ENCODE results near the gene TWNK.
"Not testable (repeated sequence)": the region's sequence is repeated elsewhere in the genome, so short reads cannot be mapped to it uniquely, and the experiment has no call there.

Gene TWNK

DNA sequence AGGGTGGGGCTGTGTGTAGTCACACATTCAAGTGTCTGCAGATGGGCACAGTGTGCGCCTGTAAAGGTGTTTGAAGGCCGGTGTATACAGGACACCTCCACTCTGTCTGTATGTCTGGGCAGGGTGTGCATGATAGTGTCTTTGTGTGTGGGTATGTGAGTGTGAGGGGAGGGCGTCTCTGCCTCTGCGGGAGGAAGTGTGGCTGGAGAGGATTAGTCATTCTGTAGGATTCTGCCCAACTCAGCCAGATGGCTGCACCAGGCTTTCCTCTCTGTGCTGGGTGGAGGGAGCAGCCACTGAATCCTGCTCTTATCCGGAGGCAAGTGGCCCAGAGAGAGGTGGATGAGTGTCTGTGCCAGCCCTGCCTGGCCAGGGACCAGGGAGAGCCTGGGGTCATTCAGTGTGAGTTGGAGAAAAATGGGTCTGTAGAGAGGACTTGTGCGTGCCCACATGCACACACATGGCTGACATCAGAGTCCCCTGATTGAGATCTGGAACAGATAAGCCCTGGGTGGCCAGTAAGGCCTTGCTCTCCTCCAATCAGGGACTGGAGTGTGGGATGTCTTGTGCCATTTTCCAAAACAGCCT is 45.4 kb downstream of the TWNK start:
- DNase-seq, result peak; percentile 57 to 65

DNA sequence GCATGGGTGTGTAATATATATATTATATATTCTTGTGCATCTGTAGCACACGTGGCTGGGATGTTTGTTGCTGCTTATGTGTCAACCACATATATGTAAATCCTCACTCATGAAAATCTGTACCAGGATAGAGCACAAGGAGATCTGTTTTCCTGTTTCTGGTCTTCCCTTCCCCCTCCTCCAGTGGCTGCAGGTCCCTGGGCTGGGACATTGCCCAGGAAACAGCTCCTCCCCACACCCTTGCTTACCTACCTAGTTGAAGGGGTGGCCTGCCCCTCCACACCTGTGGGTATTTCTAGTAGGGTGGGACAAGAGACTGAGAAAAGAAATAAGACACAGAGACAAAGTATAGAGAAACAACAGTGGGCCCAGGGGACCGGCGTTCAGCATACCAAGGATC is 45.9 kb downstream of the TWNK start:
- no peak for DNase-seq

DNA sequence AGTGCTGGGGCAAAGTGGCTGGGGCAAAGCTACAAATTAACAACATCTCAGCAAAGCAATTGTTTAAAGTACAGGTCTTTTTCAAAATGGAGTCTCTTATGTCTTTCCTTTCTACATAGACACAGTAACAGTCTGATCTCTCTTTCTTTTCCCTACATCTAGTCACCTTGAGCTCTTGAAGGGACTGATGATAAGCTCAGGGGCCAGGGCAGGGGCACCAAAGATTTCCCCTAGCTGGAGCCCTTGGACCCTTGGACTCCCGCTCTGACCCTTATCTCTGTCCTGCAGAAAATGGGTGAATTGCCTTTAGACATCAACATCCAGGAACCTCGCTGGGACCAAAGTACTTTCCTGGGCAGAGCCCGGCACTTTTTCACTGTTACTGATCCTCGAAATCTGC is 47.1 kb downstream of the TWNK start:
- not testable (repeated sequence) for DNase-seq

DNA sequence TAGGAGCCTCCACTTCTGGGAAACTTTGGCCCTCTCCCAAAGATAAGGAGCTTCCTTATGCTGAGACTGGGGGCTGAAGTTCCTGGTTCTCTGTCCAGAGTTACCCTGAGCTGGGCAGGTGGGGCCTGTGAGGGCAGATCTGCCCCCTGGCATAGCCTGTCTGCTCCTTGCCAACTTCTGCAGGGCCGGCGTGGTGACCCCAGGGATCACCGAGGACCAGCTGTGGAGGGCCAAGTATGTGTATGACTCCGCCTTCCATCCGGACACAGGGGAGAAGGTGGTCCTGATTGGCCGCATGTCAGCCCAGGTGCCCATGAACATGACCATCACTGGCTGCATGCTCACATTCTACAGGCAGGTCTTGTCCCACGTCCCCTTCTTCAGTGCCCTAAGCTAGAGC is 48.0 kb downstream of the TWNK start:
- DNase-seq, result no peak

DNA sequence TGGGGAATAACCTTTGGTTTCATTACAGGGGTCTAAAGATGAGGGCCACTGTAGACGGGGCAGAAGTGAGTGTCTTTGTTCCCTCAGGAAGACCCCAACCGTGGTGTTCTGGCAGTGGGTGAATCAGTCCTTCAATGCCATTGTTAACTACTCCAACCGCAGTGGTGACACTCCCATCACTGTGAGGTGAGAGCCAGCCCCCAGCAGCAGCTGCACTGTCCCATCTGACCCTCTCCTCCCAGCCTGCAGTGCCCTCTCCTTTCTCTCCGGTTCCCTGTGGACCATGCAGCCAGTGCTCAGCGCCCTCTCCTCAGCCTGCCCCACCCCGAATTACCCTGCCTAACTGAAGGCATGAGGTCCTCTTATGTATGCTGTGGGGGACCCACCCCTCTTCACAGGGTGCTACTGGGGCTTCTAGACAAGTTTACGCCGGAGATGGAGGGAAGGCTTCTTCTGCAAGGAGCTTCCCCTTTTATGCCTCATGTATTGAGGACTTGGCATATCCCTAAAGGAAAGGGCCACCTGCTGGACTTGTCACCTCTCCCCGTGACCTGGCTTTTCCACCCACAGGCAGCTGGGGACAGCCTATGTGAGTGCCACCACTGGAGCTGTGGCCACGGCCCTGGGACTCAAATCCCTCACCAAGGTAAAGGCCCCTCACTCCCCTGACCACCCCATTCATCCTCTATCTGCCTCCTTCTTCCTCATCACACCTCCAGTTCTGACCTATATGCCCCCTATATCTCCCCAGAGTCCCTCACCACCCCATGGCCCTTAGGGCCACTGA is 48.8 kb downstream of the TWNK start:
- no peak for DNase-seq

DNA sequence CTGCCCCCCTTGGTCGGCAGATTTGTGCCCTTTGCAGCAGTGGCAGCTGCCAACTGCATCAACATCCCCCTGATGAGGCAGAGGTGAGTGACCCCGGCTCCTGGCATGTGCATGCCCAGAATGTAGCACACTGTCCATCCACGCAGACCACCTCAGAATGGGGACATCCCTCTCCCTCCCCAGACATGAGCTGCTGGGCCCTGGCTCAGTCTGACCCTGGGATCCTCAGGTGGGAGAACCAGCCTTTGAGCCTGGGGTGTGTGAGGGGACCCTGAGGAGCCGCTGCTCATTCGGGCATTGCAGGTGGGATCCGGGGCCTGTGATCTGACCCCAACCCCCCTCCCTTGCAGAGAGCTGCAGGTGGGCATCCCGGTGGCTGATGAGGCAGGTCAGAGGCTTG is 49.4 kb downstream of the TWNK start:
- DNase-seq, result no peak

DNA sequence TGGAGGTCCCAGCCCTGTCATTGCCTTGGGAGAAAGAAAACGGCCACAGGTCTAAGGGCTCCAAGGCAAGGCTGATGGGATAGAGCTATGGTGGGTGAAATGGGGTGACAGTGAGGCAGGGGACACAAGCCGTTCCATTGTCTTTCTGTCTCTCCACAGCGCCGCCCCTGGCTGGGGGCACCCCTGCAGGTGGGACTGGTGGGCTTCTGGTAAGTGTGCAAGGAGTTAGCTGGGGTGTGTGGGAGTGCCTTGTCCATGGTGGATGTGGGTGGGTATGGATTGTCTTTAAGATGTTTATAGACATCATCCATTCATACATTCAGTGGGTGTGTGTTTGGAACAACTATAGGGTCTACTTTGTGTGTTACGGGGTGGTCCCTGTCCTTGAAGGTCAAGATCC is 51.1 kb downstream of the TWNK start:
- no peak for DNase-seq

DNA sequence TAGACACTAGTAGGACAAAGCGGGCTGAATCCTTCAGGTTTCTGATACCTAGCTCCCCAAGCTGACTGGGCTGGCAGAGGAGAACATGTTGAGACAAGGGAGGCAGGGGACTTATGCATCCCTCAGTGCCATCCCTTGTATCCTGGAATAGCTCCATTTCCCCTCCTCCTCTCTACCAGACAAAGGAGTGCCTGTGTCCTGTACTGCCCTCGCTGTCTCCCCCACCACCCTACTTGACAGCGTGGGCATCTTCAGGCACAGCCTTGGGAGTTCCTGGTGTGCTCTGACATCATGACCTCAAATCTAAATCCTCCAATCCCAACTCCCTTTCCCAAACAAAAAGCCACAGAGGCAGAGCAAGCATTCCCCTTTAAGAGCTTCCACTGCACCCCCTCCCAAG is 52.7 kb downstream of the TWNK start:
- DNase-seq, result no peak

DNA sequence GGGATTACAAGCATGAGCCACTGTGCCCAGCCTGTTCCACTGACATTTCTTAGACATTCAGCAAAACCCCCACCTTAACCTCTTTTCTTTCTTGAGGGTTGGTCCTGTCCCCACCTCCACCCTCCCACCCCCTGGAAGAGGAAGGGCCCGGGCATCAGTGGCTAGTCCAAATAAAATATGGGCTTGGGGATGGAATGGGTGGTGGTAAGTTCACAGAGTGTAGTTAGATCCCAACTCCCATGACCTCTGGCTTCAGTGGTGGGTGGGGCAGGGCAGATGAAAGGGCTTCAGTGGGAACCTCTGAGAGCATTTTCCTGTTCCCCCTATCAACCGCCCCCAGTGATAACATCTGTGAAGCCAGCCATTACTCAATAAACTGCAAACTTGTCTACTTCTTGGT is 53.5 kb downstream of the TWNK start:
- DNase-seq, result no peak

DNA sequence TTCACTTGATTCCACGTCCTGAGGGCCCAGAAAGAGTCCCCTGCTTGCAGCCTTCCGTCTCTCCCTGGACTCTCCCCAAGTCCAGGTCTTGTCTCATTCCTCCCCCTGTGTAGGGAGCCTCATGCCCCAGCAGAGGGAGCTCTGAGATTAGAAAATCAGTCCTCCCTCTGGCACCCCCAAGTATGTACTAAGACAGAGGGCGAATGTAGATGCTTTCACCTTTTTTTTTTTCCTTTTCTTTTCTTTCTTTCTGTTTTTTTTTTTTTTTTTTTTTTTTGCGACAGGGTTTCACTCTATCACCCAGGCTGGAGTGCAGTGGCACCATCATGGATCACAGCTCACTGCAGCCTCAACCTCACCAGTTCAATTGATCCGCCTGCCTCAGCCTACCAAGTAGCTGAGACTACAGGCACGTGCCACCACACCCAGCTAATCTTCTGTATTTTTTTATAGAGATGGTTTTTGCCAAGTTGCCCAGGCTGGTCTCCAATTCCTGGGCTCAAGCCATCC is 54.0 kb downstream of the TWNK start:
- DNase-seq, result peak; percentile 71 to 77

DNA sequence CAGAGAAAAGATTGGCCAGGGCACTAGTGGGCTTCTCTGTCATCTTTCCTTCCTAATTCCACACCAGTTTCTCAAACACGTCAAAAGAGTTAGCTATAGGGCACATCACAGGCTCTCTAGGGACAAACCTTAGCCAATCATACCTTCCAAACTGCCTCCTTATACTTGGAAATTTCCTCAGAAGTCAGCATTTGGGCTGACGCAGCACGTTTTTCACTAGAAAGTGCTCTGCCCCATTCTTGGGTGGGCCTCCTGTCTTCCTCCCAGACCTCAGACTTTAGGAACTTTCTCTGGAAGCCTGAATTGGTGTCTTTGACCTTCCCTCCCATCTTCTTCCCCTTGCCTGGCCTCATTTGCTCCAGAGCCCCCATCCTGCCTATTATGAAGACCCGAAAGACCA is 54.8 kb downstream of the TWNK start:
- no peak for DNase-seq

DNA sequence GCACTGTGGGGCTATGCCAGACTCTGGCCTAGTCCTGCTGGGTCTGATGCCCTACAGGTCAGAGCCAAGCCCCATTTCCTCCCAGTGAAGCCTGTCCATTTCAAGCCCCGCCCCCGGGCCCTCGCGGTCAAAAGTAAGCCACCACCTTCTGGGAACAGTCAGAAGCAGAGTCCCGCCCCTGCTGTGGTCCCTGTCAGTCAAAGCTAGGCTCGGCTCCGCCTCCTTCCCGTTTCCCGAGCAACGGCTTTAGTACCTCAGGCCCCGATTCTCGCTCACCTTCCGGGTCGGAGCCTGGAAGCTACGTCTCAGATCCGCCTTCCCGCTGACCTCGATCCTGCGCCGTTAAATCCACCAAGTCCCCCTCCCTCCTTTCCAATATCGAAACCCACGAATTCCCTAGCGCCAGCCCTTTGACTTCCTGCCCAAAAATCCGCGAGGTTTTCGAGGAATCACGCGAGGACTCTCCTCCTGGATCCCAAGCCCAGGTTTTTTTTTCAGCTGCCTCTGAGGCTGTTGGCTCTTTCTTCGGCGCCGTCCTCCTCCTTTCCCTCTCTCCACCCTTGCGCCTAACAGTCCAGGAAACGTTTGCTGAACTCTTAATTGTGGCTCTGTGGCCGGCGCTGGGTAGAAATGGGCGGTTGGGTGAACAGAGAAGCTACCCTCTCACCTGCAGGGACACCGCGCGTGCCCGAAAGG is 55.5 kb downstream of the TWNK start:
- DNase-seq, result peak; percentile 89 to 95

DNA sequence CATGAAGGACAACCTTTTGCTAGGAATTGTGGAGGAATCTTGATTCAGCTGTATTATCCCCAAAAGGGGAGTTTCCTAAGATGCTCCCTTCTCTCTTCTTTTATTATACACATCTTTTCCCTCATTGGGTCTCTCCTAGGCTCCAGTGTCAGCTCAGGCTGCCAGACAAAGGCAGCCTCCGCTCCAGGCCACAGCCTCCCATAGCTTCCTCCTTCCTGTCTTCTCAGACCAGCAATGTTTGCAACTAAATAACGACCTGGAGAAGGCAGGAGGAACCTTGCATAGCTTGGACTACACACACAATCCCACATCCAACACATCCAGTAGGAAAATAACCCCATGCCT is 56.0 kb downstream of the TWNK start:
- DNase-seq, result no peak

Data from stimulated activated CD4-positive, alpha-beta T cell treated with anti-CD3 and anti-CD28 coated beads, Interleukin-2, amount 100 ng/mL, for 24 hours (primary cell).